Progenitor cell of endocrine pancreas (in vitro differentiated cells): ENCODE results near the gene SGO2. TPM values are rescaled to one million over a fixed set of nuclear protein-coding genes. Genes with fewer than 3 reads are reported as not detected.

Source experiments
- DNase-seq: peaks from one replicate; pipeline ENCODE4 v3.0.0; 2021; ENCODE audit warnings: low spot score; ENCODE audit not compliant: unreplicated experiment
- H3K27ac Mint-ChIP-seq: 2 replicates; pipeline ENCODE4 v1.8.0; 2021; ENCODE audit warnings: mild to moderate bottlenecking, moderate library complexity, mixed read lengths
- H3K27me3 Mint-ChIP-seq: 2 replicates; pipeline ENCODE4 v1.8.0; 2021; ENCODE audit warnings: mixed read lengths
- H3K36me3 Mint-ChIP-seq: 2 replicates; pipeline ENCODE4 v1.8.0; 2022; ENCODE audit warnings: mixed read lengths; ENCODE audit not compliant: insufficient read depth
- H3K4me1 Mint-ChIP-seq: 2 replicates; pipeline ENCODE4 v1.8.0; 2021; ENCODE audit warnings: low read depth, mixed read lengths
- H3K4me3 Mint-ChIP-seq: 2 replicates; pipeline ENCODE4 v1.8.0; 2021; ENCODE audit warnings: low read depth, mild to moderate bottlenecking, moderate library complexity, mixed read lengths
- H3K9me3 Mint-ChIP-seq: 2 replicates; pipeline ENCODE4 v1.8.0; 2021; ENCODE audit warnings: low read depth, mixed read lengths
- CTCF ChIP-seq: fragments of 200-600 bp; sonication (generic); IDR thresholded peaks from one replicate; pipeline ENCODE4 v1.5.0; 2021; ENCODE audit warnings: antibody characterized with exemption, mild to moderate bottlenecking; ENCODE audit not compliant: unreplicated experiment
- total RNA-seq: library from RNA; stranded (reverse); gene quantifications from 2 replicates; pipeline ENCODE4 v1.2.1, GENCODE V29; 2021

Gene SGO2
- total RNA-seq, 1 donor from 2014 or later: 14.1 TPM

GRCh38 chr2:200614249-200614648 lies 88.2 kb downstream of the SGO2 start:
- Mint-ChIP-seq H3K4me1 (peaks cover 3% of the 10 kb centered on the region), H3K27ac (no peak overlapping the region), H3K9me3 (no peaks in the 10 kb centered on the region), H3K27me3 (no peaks in the 10 kb centered on the region), H3K4me3 (no peak overlapping the region), H3K36me3 (no peaks in the 10 kb centered on the region)
- DNase-seq: no peak
- TF ChIP-seq CTCF: no peak

GRCh38 chr2:200615247-200615646 lies 89.2 kb downstream of the SGO2 start:
- Mint-ChIP-seq H3K27ac (no peak overlapping the region), H3K27me3 (no peaks in the 10 kb centered on the region), H3K9me3 (no peaks in the 10 kb centered on the region), H3K4me3 (no peak overlapping the region), H3K36me3 (no peaks in the 10 kb centered on the region), H3K4me1 (peaks cover 9% of the 10 kb centered on the region)
- no peak for TF ChIP-seq CTCF
- no peak for DNase-seq

GRCh38 chr2:200616193-200616592 lies 90.2 kb downstream of the SGO2 start:
- Mint-ChIP-seq H3K4me1 (peaks cover 9% of the 10 kb centered on the region), H3K4me3 (no peak overlapping the region), H3K9me3 (no peaks in the 10 kb centered on the region), H3K36me3 (no peaks in the 10 kb centered on the region), H3K27me3 (no peaks in the 10 kb centered on the region), H3K27ac (no peak overlapping the region)
- no peak for TF ChIP-seq CTCF
- no peak for DNase-seq

DNA sequence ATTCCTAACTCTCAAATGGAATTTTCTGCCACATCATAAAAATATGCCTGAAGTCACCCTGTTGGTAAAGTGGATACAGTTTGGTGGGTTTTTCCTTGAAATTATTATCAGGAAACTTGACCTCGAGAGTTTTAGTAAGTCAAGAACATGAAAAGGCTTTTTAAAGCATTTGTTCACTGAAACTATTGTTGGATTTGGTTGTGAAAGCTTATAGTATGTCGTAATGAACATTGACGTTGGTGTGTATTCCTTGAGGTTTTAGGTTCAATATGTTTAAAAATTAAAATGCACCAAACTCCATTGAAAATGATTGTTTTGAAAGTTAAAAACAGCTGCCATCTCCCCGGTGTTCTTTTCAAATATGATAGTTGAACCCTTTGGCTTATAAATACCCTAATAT lies 90.6 kb downstream of the SGO2 start:
- Mint-ChIP-seq H3K4me1 (peaks cover 9% of the 10 kb centered on the region), H3K27ac (no peak overlapping the region), H3K27me3 (no peaks in the 10 kb centered on the region), H3K9me3 (no peaks in the 10 kb centered on the region), H3K36me3 (no peaks in the 10 kb centered on the region), H3K4me3 (no peak overlapping the region)
- TF ChIP-seq CTCF: no peak
- no peak for DNase-seq

GRCh38 chr2:200617156-200618053 lies 91.4 kb downstream of the SGO2 start:
- Mint-ChIP-seq H3K9me3 (no peaks in the 10 kb centered on the region), H3K27ac (no peak overlapping the region), H3K4me3 (no peak overlapping the region), H3K4me1 (peaks cover 9% of the 10 kb centered on the region), H3K36me3 (no peaks in the 10 kb centered on the region), H3K27me3 (no peaks in the 10 kb centered on the region)
- TF ChIP-seq CTCF: no peak
- DNase-seq: no peak
